Daoy (cell line): Measurements from ENCODE around the gene LGALSL. TPM values are rescaled to one million over a fixed set of nuclear protein-coding genes. Genes with fewer than 3 reads are reported as not detected.
A peak's percentile ranks its signal among the peaks of the same experiment; 100 is the strongest.
"Not testable (repeated sequence)": the region's sequence is repeated elsewhere in the genome, so short reads cannot be mapped to it uniquely, and the experiment has no call there.

Experiments used
- DNase-seq: peaks from one replicate; pipeline ENCODE4 v3.0.0-alpha.2; 2015; ENCODE audit warnings: low read depth
- total RNA-seq: library from RNA; depleted of rRNA; stranded (reverse); fragments of >200 nt; shearing (Covaris generic); gene quantifications from 2 replicates; pipeline ENCODE4 v1.2.3, GENCODE V29; 2014

LGALSL gene
- total RNA-seq, 1 experiment from 2014 or later = 1.3 TPM

DNA sequence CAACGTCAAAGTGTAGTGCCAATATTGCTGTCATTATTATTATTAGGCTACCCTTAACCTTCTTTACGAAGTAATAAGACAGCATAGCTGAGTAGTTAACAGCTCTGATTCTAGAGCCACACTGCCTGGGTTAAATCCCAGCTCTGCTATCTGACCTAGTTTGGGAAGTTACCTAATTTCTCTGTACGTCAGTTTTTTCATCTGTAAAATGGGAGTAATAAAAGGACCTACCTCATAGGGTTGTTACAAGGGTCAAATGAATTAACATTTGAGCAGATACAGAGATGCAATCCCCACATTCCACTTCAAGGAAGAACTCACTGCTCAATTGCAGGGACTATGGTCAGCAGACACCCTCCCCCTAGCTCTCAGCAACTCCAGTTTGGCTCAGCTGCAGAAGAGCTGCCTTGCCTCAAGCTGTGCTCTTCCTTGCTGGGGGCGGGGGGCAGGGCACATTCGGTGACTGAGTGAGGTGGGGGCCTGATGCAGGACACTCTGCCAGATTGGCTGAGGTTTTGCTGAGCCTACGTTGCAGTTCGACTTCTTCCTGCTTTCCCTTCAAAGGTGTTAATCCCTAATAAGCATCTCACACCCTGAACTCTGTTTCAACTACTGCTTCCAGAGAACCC lies 11.0 kb upstream of the LGALSL start:
- DNase-seq = no peak

DNA sequence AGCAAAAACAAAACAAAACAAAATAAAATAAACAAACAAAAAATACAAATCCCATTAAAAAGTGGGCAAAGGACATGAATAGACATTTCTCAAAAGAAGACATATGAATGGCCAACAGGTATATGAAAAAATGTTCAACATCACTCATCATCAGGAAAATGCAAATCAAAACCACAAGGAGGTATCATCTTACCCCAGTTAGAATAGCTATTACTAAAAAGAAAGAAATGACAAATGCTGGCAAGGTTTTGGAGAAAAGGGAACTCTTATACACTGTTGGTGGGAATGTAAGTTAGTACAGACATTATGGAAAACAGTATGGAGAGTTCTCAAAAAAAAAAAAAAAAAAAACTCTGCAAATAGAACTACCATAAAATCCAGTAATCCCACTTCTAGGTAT lies 8.0 kb upstream of the LGALSL start:
- DNase-seq = not testable (repeated sequence)

DNA sequence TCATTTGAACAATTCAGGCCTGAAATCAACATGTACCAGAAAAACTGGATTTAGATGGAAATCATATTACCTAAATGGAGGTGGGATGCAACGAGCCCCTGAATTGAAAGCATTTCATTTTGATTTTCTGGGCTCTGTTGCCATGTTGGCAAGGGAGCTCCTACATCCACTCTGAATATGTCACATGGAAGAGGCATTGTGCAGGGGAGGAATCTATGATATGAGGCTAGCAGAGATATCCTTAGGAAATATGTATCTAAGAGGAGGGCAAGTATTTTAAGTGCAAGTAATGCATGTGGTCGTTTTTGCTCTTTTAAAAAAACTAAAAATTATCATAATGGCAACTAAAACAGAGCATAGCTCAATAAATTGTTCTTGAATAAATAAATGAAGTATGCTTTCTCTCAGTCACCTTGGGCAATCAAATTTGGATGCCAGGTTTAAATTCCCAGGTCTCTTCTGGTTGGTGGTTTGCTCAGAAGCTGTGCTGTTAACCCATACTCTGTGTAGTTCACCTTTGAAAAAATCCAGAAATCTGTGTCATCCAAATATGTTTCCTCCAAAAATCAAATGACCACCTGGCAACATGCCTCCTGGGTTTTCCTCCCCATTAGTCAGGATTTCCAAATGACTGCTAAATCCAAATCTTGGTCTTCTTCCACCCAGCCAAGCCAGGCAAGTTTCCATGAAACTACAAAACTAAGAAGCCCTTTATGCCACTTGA lies 6.5 kb upstream of the LGALSL start:
- DNase-seq = peak; percentile 40

DNA sequence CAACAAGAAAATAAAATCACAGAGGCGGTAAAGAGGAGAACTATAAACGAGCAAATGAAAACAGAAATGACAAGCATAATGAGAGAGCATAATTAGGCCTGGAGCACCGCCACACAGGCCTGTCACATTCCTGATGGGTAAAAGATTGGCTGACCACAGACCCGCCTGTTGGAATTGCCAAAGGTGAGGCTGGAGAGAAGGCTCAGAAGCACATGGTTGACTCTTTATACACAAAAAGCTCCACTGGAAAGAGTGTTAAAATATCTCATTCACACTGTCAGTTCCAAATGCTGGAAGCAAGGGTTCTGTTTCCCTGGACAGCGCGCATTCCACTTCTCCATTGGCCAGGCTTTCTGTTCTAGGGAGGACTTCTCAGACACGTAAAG lies 5.9 kb upstream of the LGALSL start:
- peak; percentile 15 for DNase-seq

DNA sequence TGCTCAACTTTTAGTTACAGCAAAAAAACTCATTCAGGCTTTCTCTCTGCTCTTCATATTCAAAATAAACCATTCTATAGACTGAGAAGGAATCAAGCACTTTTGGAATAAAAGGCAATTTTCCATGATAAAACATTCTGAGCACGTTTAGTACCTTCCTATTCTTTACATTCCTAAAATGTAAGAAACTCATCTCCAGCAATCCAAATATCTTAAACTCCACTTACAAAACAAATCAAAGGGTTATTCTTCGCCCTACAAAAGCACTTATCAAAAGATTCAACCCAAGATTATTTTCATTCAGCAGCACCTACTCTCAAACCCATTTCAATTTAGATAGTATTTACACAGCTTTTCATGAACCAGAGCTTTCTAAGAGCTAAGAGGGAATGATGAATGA lies 2.9 kb upstream of the LGALSL start:
- no peak for DNase-seq

DNA sequence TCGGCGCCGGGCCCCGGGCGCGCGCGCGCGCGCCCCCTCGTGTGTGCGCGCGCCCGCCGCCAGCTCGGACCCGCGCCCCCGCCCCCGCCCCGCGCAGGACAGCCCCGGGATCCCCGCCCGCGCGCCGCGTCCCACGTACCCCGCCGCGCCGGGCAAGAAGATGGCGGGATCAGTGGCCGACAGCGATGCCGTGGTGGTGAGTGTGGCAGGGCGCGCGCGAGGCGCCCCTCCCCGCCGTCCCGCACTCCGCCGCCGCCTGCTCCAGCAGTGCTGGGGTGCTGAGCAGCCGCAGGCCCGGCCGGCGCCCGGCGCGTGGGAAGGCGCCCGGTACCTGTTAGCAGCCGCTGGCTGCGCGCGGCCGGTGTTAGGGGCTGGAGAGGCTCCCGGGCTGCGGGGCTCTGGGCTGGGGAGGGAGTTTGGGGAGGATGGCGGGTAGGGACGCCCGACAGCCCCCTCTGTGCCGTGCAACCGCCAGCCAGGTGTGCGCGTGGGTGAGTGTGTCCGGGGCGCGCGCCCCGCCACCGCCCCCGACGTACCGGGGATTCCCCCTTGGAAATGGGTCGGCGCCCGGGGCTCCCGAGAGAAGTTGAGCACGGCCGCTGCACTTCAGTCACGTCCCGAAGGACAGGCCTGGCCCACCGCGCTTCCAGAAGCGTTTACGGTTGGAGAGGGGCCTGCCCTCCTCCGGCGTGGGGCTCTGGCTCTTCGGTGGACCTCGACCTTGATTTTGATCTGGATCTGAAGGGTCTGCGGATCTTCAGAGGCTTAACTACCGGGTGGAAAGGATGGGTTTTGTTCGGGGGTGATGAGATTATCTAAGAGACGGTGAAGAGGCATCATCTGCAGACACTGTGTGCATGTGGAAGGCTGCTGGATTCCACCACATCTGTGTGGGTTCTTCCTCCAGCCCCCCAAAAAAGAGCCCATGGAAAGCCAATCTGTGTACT lies 697 bp downstream of the LGALSL start:
- DNase-seq = peak; percentile 56

DNA sequence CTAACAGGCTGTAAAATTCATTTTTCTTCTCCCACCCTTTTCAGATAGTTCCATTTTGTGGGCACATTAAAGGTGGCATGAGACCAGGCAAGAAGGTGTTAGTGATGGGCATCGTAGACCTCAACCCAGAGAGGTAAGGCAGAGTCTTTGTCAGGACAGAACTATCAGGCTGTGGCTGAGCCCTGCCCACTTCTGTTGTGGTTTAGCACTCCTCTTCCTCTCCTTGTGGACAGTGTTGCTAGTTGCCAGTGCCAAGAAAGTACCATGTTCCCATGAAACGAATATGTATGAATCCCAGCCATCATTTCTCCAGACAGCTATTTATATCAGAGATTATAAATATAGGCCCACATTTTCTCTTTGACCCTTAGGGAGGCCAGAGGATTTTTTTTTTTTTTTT lies 1.6 kb downstream of the LGALSL start:
- no peak for DNase-seq

DNA sequence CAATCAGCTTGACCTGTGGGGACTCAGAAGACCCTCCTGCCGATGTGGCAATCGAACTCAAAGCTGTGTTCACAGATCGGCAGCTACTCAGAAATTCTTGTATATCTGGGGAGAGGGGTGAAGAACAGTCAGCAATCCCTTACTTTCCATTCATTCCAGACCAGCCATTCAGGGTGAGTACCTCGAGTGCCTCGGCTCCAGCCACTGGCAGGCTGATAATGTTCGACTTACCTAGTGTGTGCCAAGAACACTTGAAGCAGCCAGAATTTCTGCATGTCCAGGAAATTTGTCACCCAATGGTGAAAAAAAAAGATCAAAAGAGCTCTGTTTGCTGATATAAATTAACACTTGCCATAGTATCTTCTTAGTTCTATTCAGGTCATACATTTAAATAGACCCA lies 2.3 kb downstream of the LGALSL start:
- no peak for DNase-seq

DNA sequence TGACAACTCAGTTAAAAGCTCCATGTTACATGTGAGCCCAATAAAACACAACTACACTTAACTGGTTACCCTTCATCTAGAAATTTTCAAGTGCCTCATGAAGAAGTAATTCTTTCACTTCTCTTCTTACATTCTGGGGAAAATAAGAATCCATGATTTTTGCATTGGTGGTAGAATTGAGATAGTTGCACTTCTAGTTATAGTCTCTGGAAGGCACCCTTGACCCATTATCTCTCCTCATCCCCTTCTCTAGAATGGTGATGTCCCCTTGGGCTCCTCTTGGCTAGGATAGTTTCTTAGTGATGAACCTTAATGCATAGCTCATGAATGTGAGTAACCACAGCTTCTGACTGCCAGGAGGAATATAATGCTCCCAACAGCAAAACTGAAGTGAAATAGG lies 3.6 kb downstream of the LGALSL start:
- DNase-seq = no peak

DNA sequence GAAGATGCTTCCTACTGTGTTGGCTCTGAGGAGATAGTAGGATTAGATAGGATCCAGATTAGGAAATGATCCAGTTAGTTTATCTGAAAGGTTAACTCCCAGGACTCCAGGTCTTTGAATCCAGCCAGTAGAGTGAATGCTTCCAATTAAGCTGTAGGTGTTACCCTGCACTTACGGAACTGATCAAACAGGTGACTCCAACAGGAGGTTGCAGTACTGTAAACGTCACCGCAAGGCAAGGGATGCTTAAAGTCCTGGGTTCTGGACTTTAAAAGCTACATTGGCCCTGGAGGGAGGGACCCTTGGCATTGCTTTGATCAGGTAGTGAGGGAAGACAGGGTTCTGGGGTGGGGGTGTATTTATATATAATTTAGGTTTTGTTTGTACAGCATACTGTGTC lies 5.6 kb downstream of the LGALSL start:
- no peak for DNase-seq

DNA sequence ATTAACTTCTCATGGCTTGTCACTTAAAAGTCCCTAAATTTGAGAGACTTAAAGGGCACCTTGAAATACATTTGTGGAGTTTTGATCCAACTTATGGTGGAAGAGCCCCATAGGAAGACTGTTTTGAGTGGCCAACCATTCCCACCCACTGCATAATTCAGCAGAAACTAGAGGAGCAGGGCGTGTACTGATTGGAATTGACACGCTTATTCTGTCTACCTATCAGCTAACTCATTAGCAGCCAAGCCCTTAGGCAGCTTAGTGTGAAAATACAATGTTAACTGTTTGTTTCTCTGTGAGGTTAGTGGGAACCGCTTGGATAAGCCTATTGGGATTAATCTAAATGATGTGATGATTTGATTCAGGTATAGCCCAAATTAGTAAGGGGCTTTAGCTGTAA lies 6.4 kb downstream of the LGALSL start:
- no peak for DNase-seq

DNA sequence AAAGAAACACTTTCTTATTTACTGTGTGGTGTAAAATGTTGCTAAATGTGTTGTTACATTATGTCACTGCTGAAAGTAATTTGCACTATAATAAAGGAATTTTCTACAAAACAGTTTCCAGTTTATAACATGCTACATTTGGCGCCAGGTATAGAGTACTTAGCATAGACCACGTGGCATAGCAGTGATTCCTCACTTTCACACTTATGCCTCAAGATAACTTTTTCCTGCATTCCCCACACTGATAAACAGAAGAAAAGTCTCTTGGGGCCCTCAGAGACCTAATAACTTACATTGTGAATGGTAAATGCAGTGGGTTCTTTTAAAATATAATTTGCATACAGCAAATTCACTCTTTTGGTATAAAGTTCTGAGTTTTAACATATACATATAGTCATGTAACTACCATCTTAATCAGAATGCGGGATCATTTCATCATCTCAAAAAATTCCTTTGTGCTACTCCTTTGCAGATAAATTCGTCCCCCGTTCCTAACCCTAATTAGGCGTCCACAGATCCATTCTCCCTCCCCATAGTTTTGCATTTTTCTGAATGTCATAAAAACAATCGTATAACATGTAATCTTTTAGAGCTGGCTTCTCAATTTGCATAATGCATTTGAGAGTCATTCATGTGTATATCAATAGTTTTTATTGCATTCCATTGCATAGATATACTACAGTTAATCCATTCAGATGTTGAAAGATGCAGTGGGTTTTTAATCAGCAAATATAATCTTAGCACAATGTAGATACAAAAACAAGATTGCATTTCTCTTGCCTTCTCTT lies 7.5 kb downstream of the LGALSL start:
- DNase-seq = no peak

DNA sequence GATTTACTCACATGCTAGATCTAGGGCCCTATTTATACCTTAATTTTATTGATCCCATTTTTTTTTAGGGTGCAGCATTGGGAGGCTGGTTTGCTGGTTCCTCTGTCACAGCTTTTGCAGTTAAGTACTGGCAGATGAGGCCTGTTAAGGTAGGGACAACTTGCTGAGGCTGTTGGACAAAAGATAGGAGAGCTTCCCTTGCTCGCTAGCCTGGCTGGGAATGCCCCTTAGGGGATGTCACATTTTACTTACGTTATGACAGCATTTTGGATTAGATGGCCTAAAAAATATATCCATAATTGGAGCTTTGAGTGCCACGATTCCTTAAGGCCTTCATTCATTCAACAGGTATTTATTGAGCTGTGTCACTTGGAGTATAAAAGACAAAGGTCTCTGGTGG lies 8.2 kb downstream of the LGALSL start:
- DNase-seq = no peak

DNA sequence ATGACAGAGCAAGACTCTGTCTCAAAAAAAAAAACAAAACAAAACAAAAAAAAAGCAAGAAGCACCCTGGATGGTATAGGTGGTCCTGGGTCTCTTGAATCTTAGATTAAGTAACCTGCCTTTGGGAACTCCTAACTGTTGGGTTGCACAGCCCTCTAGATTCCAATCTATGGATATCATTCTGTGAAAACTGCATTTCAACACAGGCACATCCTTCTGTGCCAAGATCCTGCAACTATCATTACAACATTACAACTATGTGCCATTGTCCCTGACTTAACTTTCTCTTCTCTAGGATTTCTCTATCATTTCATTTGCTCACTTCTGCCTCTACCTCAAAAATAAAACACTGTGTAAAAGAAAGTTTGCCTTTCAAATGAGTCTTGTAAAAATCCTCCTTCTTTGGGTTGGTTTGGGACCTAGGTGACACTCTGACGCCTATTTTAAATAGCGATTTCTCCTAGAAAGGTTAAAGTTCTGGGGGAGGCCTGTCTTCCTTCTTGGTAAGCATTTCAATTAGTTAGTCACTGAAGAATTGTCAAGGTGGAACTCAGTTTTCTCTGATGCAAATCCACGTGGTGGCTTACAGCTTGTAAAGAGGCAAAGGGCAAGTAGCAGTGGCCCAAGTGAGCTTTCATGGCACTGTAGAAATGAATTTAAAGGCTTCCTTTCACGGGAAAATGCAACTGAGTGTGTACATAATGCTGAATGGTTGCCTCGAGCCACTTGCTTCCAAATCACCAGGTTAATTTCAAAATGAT lies 9.2 kb downstream of the LGALSL start:
- no peak for DNase-seq

DNA sequence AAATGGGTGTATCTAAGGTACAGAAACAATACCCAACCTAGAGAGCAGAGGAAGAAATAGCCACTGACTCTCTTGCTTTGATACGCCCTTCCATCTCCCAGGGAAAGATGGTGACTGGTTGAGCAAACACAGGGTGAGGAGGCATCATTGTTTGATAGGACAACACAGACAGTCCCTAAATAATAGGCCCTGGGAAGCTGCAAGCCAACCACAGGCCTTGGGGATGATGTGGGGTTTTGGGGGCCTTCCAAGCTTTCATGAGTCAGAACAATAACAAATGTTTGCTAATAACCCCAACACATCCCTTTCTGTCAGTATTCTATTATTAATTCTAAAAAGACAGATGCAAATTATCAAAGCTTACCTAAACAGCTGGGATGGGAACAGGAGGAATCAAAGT lies 9.8 kb downstream of the LGALSL start:
- peak; percentile 51 for DNase-seq

DNA sequence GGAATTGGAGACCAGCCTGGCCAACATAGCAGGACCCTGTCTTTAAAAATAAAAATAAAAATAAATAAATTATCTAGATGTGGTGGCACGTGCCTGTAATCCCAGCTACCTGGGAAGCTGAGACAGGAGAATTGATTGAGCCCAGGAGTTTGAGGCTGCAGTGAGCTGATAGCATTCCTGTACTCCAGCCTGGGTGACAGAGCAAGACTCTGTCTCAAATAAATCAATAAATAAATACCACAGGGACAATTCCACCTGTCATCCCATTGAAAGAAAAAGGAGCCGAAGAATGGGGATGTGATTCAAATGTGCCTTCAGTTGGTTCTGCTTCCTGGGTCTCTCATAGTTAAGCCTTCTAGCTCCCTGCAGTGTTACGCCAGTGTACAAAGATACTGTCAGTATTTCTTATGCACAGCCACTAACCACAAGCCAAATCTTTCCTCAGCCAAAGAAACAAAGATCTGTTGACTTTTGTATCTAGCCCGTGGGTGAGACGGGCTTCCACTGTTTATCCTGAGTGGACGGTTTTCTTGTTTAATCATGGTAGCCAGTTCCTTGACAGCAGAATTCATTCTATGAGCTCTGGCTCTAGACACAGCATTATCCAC lies 12.6 kb downstream of the LGALSL start:
- no peak for DNase-seq

DNA sequence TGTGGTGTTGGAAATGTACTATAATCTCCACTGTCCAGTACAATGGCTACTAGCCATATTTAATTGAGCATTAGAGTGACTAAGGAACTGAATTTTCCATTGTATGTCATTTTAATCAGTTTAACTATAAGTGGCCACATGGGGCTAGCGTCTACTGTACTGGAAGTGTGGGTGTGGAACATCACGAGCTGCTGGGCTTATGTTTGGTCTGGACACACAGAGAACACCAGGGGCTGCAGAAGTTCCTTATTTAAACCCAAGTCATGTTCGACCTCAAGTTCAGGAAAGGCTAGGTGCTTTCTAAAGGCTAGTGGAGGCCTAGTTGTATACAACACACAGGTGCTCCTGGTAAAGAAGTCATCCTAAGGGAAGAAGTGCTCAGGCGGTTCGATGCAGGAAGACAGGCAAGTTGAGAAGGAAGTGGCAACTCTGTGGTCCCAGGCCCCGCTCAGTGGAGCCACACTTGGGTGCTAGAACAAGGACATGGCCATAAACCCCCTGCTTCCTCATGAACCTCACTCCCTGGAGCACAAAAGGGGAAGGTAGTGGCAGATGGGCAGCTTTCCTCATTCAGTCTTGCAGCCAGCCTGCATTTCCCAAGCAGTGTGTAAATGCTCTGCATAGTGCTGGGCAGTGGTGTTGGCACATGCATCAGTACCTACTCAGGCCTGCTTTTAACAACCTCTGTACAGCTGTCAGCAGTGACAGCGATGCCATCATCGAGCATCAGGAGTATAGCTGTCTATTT lies 13.3 kb downstream of the LGALSL start:
- no peak for DNase-seq

DNA sequence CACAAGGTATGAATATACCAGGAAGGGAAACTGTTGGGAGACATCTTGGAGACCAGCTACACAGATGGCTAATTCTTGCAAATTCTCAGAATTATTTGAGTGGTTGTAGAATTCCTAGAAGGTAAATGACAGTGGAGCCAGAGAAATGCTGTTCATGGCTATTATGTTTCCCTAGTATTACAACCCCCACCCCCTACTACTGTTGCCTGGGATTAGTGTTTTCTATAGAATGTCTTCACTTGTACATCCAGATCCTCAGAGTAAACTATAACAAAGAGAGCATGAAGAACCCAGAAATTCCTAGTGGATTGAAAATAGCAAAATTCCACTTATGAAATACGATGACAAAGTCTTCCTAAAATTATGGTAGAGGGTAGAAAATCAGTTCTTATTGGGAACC lies 15.3 kb downstream of the LGALSL start:
- no peak for DNase-seq

DNA sequence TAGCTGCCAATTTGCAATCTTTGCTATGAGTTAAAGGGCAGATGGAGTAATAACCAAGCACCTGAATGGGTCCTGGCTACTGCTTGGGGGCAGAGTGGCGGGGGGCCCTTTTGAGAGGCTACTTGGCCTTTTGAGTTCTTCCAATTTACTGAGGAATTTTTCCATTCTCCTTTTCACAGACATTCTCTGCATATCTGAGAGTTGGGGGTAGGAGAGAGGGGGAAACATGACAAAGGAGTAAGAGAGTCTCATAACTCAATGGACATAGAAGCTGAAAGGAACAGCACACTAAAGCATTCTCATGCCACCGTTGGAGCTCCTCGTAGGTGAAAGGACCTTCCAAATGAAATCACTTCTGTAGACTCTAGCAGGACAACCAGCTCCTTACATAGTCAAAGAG lies 16.1 kb downstream of the LGALSL start:
- DNase-seq = no peak

DNA sequence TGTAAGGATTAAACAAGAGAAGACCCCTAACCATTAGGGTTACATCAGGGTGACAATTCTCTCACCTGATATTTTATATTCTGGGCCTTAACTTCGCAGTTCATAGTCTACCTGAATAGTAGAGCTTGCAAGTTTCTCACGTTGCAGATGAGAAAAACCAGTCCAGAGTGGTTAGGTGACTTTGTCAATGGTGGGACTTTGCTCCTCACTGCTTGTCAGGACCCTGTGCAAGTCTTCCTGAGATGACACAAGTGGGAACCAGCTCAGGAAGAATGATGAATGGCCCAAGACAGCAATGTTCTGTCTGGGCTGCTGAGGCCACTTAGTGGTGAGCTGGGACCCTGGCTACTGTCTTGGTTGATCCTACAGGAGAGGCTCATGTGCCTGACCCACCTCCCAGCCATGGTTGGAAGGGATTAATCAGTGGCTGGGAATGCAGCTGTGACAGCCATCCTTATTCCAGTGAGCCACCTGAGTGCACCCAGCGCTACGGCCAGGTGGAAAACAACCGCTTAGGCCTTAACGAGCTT lies 16.9 kb downstream of the LGALSL start:
- DNase-seq = no peak
